GM18868 (cell line): ENCODE results near the gene ADISSP.
A peak's percentile ranks its signal among the peaks of the same experiment; 100 is the strongest.

Experiments used
- ATAC-seq: cut with Tn5 transposase; IDR thresholded peaks from one replicate; pipeline ENCODE4 v1.9.1; 2021; ENCODE audit warnings: mild to moderate bottlenecking, moderate library complexity; ENCODE audit not compliant: unreplicated experiment

The ADISSP gene

GRCh38 chr20:3782597-3782996 lies 15.0 kb upstream of the ADISSP start:
- no peak for ATAC-seq

DNA sequence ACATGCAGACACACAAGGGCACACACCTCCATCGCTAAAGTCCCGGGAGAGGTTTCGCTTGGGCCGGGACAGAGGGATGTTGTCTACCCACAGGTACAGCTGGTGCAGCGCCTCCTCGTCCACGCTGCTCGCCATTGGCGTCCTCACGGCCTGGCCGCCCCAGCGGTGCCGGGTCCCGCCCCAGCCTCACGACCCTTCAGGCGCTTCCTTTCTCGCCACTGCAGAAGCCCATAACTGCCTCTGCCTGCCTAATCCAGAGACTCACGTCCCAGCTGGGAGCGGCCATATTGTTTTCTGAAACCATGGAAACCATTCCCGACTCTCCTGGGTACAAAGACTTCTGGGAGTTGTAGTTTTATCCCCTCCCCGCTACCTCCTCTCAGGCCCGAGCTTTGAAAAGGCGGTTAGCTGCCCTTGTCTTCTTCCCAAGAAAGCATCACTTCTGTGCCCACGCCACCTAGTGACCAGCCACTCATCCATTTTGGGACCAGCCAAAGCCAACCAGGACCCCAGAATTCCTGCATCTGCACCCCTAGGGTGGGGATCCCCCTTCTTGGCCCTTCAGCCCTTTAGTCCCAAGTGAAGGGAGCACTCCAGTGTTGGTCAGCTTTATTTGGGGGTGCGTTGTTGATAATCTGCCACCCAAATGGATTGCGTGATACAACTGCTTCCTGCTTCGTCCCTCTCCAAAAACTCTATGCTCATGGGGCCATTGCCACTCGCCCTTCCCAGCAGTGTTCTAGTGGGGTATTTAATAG lies 13.8 kb upstream of the ADISSP start, which contains the start of gene SPEF1:
Gene SPEF1 (minus strand): TSS at position 296 of the 758 bp plus-strand sequence. CDS start 161 bp downstream, at position 135.
- peak; percentile 62 for ATAC-seq

DNA sequence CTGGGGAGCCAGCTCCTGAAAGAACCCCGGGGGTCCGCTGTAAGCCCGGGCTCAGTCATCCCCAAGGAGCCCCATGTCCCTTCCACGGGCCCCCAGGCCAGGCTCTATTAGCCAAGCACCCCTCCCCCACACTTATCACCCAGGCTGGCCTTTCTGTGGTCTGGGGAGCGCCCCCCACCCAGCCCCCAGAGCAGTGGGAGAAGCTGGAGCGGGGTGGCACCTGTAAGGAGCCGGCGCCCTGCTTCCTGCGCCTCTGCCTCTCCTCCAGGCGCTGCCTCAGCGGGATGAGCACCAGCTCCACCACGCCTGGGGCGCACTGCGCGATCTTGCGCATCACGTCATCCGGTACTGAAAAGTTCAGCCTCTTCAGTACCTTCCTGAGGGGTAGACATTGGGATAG lies 11.4 kb upstream of the ADISSP start:
- no peak for ATAC-seq

DNA sequence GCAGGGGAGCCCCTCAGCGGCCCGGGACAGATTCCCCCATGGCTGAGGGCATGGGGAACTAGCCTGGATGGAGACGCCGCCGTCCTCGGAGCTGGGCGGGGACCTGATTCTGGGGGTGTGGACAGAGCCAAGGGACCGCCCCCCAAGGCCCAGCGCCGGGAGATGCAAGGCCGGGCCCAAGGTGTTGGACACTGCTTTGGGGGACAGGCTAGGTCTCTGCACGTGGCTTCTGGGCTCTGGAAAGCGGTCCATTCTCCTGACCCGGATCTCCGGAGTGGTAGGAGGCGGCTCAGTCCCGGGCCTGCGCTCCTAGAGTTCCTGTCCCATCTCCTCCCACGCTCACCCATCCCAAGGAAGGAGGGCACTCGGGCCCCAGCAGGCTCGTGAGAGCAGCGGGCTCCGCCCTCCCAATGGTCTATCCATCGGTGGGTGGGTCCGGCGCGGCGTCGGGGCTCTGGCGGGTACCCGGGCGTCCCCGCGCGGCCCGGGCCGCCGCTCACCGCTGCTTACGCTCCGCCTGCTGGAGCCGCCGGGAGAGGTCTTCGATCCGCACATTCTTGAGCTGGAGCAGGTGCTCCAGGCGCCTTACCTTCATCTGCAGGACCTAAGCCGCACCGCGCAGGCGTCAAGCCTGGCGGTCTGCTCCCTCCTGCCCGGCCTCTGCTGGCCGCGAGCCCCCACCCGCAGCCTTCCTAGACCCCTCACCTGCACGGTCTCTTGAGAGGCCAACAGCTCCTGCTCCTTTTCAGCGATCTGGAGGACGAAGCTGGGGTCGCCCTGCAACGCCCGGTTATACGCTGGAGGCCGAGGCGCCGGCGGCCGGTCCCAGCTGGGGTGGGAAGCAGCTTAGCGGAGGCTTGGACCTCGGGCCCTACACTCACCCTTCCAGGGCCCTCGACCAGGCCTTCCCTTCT lies 10.4 kb upstream of the ADISSP start:
- no peak for ATAC-seq

DNA sequence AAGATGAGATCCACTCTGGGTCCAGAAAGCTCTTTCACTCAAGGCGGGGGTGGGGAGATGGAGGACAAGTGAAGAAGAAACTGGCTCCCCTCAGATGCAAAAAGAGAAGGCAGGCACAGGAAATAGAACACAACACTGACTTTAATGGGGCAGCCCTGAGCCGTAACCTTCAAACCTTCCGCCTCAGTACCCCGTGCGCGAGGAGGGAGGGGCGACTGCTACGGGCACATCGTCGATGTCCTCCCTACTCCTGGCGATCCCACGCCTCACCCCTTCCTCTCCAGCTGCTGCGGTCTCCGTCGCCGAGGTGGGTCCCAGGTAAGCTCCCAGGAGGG lies 9.8 kb upstream of the ADISSP start:
- ATAC-seq: no peak

DNA sequence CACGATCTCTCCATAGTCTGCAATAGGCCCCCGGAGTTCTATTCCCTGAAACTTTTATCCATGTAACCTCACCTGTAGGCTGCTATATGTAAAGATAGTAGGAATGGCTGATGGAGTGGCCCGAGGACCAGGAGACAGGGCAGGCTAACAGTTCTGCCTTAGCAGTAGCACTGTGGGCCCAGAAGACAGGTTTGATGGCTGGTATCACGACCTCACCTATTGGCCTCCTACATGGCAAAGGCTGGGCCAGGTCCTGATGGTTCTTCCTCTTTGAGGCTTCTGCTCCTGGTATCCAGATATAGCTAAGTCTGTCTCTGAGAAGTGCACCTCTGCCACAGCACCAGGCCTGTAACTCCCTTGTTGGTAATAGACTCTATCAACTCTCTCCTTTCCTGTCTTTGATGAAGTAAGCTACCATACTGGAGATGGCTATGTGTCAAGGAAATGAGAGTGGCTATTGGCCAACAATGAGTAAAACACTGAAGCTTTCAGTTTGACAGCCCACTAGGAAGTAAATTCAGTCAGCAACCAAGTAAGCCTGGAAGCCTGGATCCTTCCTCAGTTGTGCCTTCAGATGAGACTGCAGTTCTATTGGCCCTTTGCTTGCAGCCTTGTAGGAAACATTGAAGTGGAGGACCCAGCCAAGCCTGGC lies 8.0 kb upstream of the ADISSP start:
- no peak for ATAC-seq

DNA sequence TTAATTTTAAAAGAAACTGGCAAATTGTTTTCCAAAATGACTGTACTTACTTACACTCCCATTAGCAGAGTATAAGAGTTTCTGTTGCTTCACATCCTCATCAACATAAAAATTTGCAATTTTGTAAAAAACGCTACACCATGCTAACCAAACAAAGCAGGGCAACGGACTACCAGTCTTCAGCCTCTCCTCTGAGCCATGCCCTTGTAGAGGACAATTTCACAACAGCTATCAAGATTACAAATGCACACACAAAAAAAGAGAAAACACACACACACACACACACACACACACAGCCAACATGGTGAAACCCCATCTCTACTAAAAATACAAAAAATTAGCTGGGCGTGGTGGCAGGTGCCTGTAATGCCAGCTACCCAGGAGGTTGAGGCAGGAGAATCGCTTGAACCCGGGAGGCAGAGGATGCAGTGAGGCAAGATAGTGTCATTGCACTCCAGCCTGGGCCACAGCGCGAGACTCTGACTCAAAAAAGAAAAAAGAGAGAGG lies 4.1 kb upstream of the ADISSP start:
- ATAC-seq: no peak

- ATAC-seq: peak; percentile 39
Measured at GRCh38 chr20:3768342-3769130, 983 bp upstream of the ADISSP start.

DNA sequence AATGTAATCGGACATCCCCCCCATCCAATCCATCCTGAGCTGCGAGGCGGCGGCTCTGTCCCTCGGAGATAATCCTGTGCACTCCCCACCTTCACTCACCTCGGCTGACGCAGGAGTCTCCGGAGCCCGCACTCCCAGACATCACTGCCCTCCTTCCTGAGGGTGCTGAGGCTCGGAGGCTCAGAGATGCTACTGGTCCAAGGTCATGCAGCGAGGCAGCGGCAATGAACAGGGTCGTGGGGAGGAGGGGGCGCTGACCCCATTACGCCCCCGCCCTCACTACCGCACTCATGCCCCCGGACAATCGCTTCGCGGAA lies 485 bp downstream of the ADISSP start:
- no peak for ATAC-seq

DNA sequence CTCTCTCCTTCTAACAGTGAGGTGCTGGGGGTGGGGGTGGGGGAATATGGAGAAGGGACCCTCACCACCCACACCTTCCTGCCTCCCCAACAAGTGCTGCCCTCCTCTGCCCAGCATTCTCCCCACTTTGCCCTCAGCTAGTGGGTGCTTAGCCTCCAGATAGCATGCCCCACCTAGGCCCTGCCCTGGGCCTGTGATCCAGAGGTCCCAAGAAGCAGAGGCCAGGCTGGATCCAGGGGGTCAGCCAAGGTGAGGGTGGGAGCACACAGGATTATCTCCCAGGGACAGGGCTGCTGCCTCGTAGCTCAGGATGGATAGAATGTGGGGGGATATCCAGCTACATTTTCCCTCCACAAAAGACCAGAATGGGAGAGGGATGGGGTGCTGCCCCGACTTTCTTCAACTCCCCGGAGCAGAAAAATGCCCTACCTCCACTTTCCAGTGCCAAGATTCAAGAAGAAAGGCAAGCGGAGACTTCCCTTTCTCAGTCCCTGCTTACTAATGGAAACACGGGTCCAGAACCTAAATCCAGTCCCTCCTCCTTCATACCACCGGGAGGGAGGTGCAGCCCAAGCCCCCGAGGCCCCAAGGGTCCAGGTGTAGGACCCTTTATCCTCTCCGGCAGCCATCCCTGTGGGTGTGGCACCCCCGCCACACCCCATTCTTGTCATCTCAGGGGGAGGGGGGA lies 987 bp downstream of the ADISSP start:
- ATAC-seq: no peak

GRCh38 chr20:3765171-3765882 lies 2.2 kb downstream of the ADISSP start:
- ATAC-seq: no peak

- no peak for ATAC-seq
Measured at GRCh38 chr20:3764659-3765058, 2.9 kb downstream of the ADISSP start.

- no peak for ATAC-seq
Measured at GRCh38 chr20:3763671-3764601, 3.6 kb downstream of the ADISSP start.

DNA sequence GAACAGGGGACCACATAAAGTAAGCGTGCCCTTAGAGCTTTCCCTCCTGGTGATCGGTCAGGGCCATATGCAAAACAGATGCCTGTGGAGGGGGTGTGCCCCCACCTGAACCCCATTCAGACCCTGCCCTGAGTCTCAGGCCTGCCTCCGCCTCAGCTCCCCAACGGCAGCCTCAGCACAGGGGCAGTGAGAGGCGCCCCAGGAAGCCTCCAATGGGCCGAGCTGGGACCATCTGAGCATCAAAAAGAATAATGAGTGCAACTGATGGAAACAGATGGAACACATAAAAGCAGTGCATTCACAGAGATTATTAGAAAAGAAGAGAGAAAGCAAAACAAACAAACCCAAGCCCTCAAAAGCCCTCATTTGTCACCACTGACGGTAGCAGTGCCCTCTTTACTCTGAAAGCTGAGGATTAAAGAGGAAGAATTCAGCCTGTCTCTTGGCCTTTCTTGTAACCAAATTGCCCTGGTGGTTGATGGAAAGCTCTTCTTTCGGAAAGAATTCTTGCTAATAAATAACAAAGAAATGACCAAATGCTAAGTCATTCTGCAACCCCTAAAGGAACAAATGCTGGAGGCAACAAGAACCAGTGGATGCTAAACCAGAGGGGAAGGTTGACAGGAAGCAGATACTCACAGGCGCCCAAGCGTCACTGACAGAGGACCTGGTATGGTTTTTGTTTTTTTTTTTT lies 6.8 kb downstream of the ADISSP start:
- no peak for ATAC-seq

- no peak for ATAC-seq
Measured at GRCh38 chr20:3759884-3760283, 7.7 kb downstream of the ADISSP start.

DNA sequence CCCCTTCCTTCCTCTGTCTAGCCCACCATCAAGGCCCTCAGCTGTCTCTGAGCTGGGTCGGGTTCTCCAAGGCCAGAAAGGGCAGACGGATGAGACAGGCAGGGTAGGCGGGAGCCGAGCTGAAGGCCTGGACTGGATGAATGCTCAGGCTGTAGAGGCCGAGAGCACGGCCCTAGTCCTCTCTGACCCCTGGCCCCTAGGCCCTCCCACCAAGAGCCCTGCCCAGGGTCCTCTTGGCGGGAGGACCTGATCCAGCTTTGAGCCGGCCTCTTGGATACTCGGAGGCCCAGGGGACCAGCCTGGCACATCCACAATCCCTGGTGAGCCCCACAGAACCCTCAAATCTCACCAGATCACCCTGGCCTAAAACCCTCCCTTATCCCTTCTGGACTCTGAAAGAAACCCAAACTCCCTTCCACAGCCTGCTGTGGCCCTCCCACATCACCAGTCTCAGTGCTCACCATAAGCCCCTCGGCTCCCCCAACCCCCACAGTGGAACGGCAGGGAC lies 8.2 kb downstream of the ADISSP start:
- no peak for ATAC-seq

DNA sequence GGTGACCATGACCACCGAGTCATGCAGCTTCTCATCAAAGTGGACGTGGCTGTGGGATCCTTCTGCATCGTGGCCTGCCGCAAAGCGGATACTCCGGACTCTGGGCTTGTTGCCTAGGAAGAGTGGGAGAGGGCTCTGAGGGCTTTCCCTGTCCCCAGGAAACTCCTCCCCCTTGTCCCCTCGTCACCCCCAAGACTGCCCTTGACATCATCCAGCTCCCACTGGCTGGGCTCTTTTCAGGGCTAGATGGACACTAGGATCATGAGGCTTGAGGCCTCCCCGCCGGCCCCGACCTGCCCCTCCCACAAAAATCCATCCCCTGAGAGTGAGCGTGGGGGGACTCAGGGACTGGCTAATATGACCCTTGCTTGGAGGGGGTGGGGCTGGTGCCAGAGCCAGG lies 9.0 kb downstream of the ADISSP start:
- no peak for ATAC-seq

DNA sequence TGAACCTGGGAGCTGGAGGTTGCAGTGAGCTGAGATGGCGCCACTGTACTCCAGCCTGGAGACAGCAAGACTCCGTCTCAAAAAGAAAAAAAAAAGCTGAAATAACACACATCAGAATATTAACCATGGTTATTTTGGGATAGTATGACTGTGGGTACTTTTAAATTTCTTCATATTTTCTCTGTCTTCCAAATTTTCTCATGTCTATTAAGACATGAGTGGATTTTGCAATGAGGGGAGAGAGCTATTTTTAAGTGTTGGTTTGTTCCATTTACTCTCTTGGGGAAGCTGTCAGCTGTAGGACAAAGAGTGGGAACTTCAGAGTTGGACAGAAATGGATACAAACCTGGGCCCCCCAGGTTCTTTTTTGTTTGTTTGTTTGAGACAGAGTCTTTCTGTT lies 10.3 kb downstream of the ADISSP start:
- ATAC-seq: no peak
